GM12864 (cell line): Measurements from ENCODE around the gene ALK.

Experiments
- DNase-seq: peaks from one replicate; pipeline ENCODE4 v3.0.0-alpha.2; 2011; ENCODE audit warnings: low read depth
- H3K4me3 ChIP-seq: 2 replicates; pipeline ENCODE4 v1.5.1; 2011; ENCODE audit warnings: mild to moderate bottlenecking, low read depth, low read length, control low read depth
- CTCF ChIP-seq: IDR thresholded peaks from 2 replicates; pipeline ENCODE4 v1.5.1; 2011; ENCODE audit warnings: low read depth, mild to moderate bottlenecking, moderate library complexity, low read length, control low read depth, inconsistent platforms; ENCODE audit errors: missing control alignments

ALK gene

GRCh38 chr2:29817801-29818680, 103.3 kb downstream of the ALK start:
- TF ChIP-seq CTCF, result no peak
- H3K4me3 ChIP-seq, result no peak overlapping the region
- no peak for DNase-seq

- no peak overlapping the region for H3K4me3 ChIP-seq
- DNase-seq, result no peak
- no peak for TF ChIP-seq CTCF
These were observed 104.1 kb downstream of the ALK start for GRCh38 chr2:29817299-29817698.

GRCh38 chr2:29816651-29817050, 104.7 kb downstream of the ALK start:
- no peak for DNase-seq
- no peak for TF ChIP-seq CTCF
- H3K4me3 ChIP-seq, result no peak overlapping the region

GRCh38 chr2:29811378-29811777, 110.0 kb downstream of the ALK start:
- no peak overlapping the region for H3K4me3 ChIP-seq
- no peak for TF ChIP-seq CTCF
- no peak for DNase-seq

- H3K4me3 ChIP-seq, result no peak overlapping the region
- DNase-seq, result no peak
- no peak for TF ChIP-seq CTCF
These were observed 110.4 kb downstream of the ALK start for GRCh38 chr2:29810956-29811355.

- no peak for DNase-seq
- no peak overlapping the region for H3K4me3 ChIP-seq
- TF ChIP-seq CTCF, result no peak
These were observed 113.1 kb downstream of the ALK start for GRCh38 chr2:29808321-29808720.

- TF ChIP-seq CTCF, result no peak
- no peak overlapping the region for H3K4me3 ChIP-seq
- no peak for DNase-seq
These were observed 114.3 kb downstream of the ALK start for GRCh38 chr2:29807082-29807481.
